CD4-positive, alpha-beta memory T cell (primary cell): ENCODE measurements around the gene CELSR1. TPM values are rescaled to one million over a fixed set of nuclear protein-coding genes. Genes with fewer than 3 reads are reported as not detected.

Experiments
- CTCF ChIA-PET: fragments of 350-600 bp; sonication (Branson Sonifier 250); formaldehyde crosslinking; loops from one replicate; lab custom pipeline; 2021; ENCODE audit warnings: inconsistent platforms; ENCODE audit not compliant: partially characterized antibody; lab: Charles Lee
- POLR2A ChIA-PET: fragments of 350-600 bp; sonication (Branson Sonifier 250); formaldehyde crosslinking; loops from one replicate; lab custom pipeline; 2021; ENCODE audit not compliant: partially characterized antibody; lab: Charles Lee
- DNase-seq, 5 donors: peaks; one replicate each; pipeline versions ENCODE4 v3.0.0 to v3.0.0-alpha.2; 2020 to 2022; ENCODE audit warnings: mixed read lengths in 1 of 5
- H3K27ac ChIP-seq: one replicate; pipeline ENCODE4 v1.7.0; 2013; ENCODE audit warnings: low read depth, low read length
- H3K27me3 ChIP-seq: 2 replicates; pipeline ENCODE4 v1.7.0; 2013; ENCODE audit warnings: mild to moderate bottlenecking, low read length, moderate library complexity; ENCODE audit not compliant: insufficient read depth
- H3K36me3 ChIP-seq: 2 replicates; pipeline ENCODE4 v1.7.0; 2013; ENCODE audit warnings: mild to moderate bottlenecking, low read length, moderate library complexity; ENCODE audit not compliant: insufficient read depth
- H3K4me1 ChIP-seq: 2 replicates; pipeline ENCODE4 v1.7.0; 2013; ENCODE audit warnings: mild to moderate bottlenecking, low read length, moderate library complexity; ENCODE audit not compliant: insufficient read depth
- H3K4me3 ChIP-seq, 2 donors: one replicate each; pipeline ENCODE4 v1.7.0; 2013; ENCODE audit warnings: low read length in 2 of 2, mild to moderate bottlenecking in 1 of 2
- H3K9me3 ChIP-seq, 2 donors: one replicate each; pipeline ENCODE4 v1.7.0; 2013; ENCODE audit warnings: low read length in 2 of 2, control low read depth in 1 of 2; ENCODE audit not compliant: control insufficient read depth in 1 of 2
- H3K27ac Mint-ChIP-seq, 7 donors: one replicate each; pipeline ENCODE4 v1.8.0; 2020 to 2021; ENCODE audit warnings: mixed read lengths in 7 of 7, mild to moderate bottlenecking in 6 of 7, inconsistent platforms in 3 of 7, moderate library complexity in 3 of 7
- H3K27me3 Mint-ChIP-seq, 2 donors: one replicate each; pipeline ENCODE4 v1.8.0; 2020 to 2021; ENCODE audit warnings: mixed read lengths in 2 of 2
- H3K36me3 Mint-ChIP-seq, 2 donors: one replicate each; pipeline ENCODE4 v1.8.0; 2020 to 2021; ENCODE audit warnings: mixed read lengths in 2 of 2, inconsistent platforms in 1 of 2, mild to moderate bottlenecking in 1 of 2
- H3K4me1 Mint-ChIP-seq, 4 donors: one replicate each; pipeline ENCODE4 v1.8.0; 2020 to 2021; ENCODE audit warnings: mixed read lengths in 4 of 4, mild to moderate bottlenecking in 1 of 4
- H3K4me3 Mint-ChIP-seq, 8 donors: one replicate each; pipeline ENCODE4 v1.8.0; 2020 to 2021; ENCODE audit warnings: mixed read lengths in 8 of 8, mild to moderate bottlenecking in 7 of 8, moderate library complexity in 6 of 8, inconsistent platforms in 3 of 8
- H3K9me3 Mint-ChIP-seq, 8 donors: one replicate each; pipeline ENCODE4 v1.8.0; 2020 to 2021; ENCODE audit warnings: mixed read lengths in 8 of 8, mild to moderate bottlenecking in 5 of 8, inconsistent platforms in 3 of 8, moderate library complexity in 1 of 8
- intact Hi-C: fragments of 100-400 bp; cut with micrococcal nuclease; formaldehyde crosslinking; loops from one replicate; pipeline ENCODE4 v1.15.1; 2023
- polyA plus RNA-seq, 2 donors: library from polyadenylated mRNA; unstranded; fragments of 300-500 nt; fragmentation: Illumina TruSeq; gene quantifications; one replicate each; pipeline ENCODE4 v1.2.3, GENCODE V29; 2021
- total RNA-seq, 2 experiments: library from RNA; stranded (reverse); gene quantifications; one replicate each; pipeline ENCODE4 v1.2.3, GENCODE V29; 2021

The CELSR1 gene
- total and polyA plus RNA-seq, 4 experiments from 2014 or later, result 0.47 to 1.1 (median 0.81) TPM

DNA sequence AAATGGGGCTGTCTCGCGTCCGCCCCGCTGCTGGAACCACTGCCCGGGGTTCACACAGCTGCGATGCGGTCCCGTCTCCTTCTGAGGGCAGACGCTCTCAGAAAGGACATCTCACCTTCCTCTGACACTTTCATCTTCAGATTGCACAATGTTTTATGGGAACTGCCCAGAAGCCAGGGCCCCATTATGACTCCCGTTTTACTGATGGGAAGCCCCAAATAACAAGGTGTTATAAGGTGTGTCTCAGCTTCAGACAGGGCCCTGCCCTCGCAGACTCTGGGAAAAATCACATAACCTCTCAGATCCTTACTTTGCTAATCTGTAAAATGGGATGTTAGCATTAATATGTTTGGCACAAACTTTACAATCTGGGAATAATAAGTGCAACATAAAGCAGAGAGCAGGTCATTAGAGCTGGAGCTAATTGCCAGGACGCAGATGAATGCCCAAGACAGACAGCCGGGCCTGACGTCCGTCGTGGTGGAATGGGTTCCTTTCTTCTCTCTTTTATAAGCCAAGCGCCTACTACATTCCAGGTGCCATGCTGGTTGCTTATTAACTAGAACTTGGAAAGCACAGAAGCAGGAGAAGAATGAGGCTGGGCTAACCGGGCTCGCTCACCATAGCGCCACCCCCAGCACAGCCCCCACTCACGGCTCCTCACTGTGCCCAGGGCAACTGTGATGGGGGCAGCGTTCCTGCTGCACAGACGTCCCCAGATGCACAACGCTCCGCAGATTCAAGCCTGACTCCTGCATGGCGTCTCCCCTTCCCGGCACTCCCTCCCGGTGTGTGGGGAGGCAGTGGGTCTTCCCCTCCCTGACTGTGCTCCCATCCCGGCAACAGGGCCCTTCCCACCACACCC is 158.1 kb downstream of the CELSR1 start:
- H3K27me3 ChIP-seq, result no peaks in the 10 kb centered on the region
- POLR2A ChIA-PET, result no interaction called here
- peaks cover 3% of the 10 kb centered on the region for H3K4me1 ChIP-seq
- no peak overlapping the region for H3K27ac ChIP-seq
- H3K36me3 ChIP-seq, result no peaks in the 10 kb centered on the region
- H3K4me1 Mint-ChIP-seq, result peaks cover 2 to 7% (median 3%) of the 10 kb centered on the region in 4 donors
- H3K27me3 Mint-ChIP-seq, result peaks cover 0 to 2% of the 10 kb centered on the region in 2 donors
- H3K27ac Mint-ChIP-seq, result no peak overlapping the region
- peaks cover 0 to 20% (median 7%) of the 10 kb centered on the region in 8 donors for H3K9me3 Mint-ChIP-seq
- DNase-seq, result no peak
- H3K4me3 ChIP-seq, result no peak overlapping the region
- CTCF ChIA-PET, result no interaction called here
- no peak overlapping the region for H3K4me3 Mint-ChIP-seq
- no peaks in the 10 kb centered on the region for H3K36me3 Mint-ChIP-seq
- no peaks in the 10 kb centered on the region for H3K9me3 ChIP-seq
- intact Hi-C loops, result no loop called here

DNA sequence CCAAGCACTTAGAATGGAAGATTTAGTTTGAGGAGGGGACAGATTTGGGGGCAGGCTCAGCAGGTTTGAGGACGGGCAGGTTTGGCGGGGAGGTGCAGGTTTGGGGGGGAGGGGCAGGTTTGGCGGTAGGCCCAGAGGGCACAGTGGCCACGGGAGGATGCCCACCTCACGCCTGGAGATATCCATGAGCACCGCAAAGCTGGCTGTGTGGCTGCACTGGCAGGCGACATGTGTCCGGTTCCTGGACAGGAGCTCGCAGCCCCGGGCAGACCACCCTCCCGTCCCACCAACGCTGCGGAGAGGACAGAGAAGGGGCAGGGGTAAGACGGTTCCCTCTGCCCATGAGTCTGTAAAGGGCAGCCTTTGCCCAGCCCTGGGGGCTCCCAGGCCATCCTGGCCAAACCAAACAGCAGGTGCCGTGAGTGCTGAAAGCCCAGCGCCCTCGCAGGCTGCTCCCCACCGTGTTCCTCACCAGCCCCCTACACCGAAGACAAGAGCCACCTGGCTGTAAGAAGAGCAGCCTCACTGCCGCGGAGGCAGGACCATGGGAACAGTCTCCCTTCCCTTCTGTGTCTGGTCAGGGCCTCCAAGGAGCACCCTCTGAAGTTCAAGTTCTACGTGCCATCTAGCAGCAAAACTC is 158.9 kb downstream of the CELSR1 start:
- intact Hi-C loops, result no loop called here
- Histone ChIP-seq H3K27ac (no peak overlapping the region), H3K36me3 (no peaks in the 10 kb centered on the region), H3K4me3 (no peak overlapping the region), H3K27me3 (no peaks in the 10 kb centered on the region), H3K9me3 (no peaks in the 10 kb centered on the region), H3K4me1 (peaks cover 10% of the 10 kb centered on the region)
- Mint-ChIP-seq H3K4me3 (no peak overlapping the region), H3K27ac (no peak overlapping the region), H3K27me3 (peaks cover 0 to 2% of the 10 kb centered on the region in 2 donors), H3K4me1 (peaks cover 7 to 15% (median 10%) of the 10 kb centered on the region in 4 donors), H3K36me3 (no peaks in the 10 kb centered on the region), H3K9me3 (peaks cover 0 to 23% (median 7%) of the 10 kb centered on the region in 8 donors)
- POLR2A ChIA-PET, result no interaction called here
- no peak for DNase-seq
- CTCF ChIA-PET, result interaction anchor here (2.5 kb wide), 1 partner anchor 11 kb away, joined by 12 read pairs; no protein-coding TSS in a partner anchor

DNA sequence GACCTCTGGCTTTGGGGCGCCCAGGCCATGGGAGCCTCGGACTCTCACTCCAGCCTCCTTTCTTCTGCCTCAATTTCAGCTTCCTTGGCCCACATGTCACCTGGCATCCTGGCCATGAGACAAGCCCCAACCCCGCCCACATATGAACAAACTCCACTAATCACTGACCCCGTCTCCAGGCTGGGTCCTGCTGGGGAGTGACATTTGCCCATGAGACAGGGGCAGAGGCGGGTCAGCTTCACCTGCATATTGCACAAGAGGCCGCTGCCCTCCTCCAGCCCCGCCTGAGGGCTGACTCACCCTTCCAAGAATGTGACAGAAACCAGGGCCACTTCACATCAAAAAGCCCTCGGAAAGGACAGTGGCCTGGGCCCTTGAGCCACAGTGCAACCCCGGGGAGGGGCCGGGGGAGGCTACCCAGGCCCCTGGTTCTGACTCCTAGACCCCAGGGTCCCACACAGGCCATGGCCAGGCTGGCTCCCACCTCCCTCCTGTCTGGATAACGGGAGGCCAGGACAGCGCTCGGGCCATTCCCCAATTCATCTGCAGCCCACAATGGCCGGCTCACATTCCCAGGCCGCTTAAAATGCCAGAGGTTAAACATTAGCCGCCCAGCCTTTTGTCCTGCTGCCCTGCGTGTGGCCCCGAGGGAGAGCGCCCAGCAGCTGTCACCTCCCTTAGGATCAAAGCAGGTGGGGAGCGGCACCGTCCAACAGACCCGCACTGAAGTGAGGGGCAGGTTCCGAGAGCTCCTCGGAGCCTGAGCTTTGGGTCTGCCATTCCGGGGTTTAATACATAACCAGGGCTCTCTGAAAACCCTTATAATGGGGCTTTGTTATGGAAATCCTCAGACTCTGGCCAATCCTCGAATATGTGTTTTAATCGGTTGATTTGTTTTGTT is 159.6 kb downstream of the CELSR1 start:
- intact Hi-C loops, result no loop called here
- no peak overlapping the region for H3K4me3 Mint-ChIP-seq
- peaks cover 0 to 23% (median 7%) of the 10 kb centered on the region in 8 donors for H3K9me3 Mint-ChIP-seq
- Histone ChIP-seq H3K27me3 (no peaks in the 10 kb centered on the region), H3K9me3 (no peaks in the 10 kb centered on the region), H3K27ac (no peak overlapping the region), H3K4me1 (peaks cover 16% of the 10 kb centered on the region), H3K4me3 (no peak overlapping the region), H3K36me3 (no peaks in the 10 kb centered on the region)
- no peak for DNase-seq
- peaks cover 2% of the 10 kb centered on the region in 2 donors for H3K27me3 Mint-ChIP-seq
- no peak overlapping the region for H3K27ac Mint-ChIP-seq
- ChIA-PET POLR2A (no interaction called here), CTCF (interaction anchor here (2.5 kb wide), 1 partner anchor 10 kb away, joined by 12 read pairs; no protein-coding TSS in a partner anchor)
- no peaks in the 10 kb centered on the region for H3K36me3 Mint-ChIP-seq
- peaks cover 10 to 19% (median 14%) of the 10 kb centered on the region in 4 donors for H3K4me1 Mint-ChIP-seq

DNA sequence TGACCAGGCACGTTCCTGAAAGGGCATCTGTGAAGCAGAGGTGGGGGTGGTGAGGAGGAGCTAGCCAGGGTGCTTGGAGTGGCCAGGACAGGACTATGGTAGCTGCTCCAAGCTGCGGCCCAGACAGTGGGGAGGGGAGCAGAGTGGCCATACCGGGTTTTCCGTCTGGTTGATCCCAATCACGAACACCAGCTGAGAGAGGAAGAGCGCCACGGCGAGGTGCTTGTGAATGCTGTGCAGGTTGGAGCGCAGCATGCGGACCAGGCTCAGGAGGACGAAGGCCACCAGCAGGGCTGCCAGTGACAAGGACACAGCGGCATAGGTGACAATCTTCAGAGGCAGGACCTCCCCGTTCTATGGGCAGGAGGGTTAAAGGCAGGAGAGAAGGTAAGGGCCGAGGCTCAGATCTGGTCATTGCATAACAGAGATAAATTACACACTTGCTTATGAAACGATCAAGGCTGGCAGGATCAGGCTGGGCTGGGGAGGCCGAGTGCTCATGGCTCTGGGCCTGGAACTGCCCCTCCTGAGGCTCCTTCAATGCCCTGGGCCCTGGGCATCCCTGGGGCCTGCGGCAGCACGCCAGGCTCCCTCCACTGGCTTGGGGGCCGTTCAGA is 160.4 kb downstream of the CELSR1 start:
- Histone ChIP-seq H3K27me3 (no peaks in the 10 kb centered on the region), H3K36me3 (no peaks in the 10 kb centered on the region), H3K27ac (no peak overlapping the region), H3K4me1 (peaks cover 19% of the 10 kb centered on the region), H3K4me3 (no peak overlapping the region), H3K9me3 (no peaks in the 10 kb centered on the region)
- intact Hi-C loops, result no loop called here
- H3K4me3 Mint-ChIP-seq, result no peak overlapping the region
- CTCF ChIA-PET, result interaction anchor here (2.5 kb wide), 1 partner anchor 10 kb away, joined by 12 read pairs; no protein-coding TSS in a partner anchor
- POLR2A ChIA-PET, result no interaction called here
- peaks cover 0 to 23% (median 7%) of the 10 kb centered on the region in 8 donors for H3K9me3 Mint-ChIP-seq
- peaks cover 11 to 23% (median 16%) of the 10 kb centered on the region in 4 donors for H3K4me1 Mint-ChIP-seq
- H3K36me3 Mint-ChIP-seq, result no peaks in the 10 kb centered on the region
- H3K27me3 Mint-ChIP-seq, result peaks cover 2 to 3% of the 10 kb centered on the region in 2 donors
- H3K27ac Mint-ChIP-seq, result peak overlapping the region in 1 of 7 donors; percentile 66
- DNase-seq, result no peak

DNA sequence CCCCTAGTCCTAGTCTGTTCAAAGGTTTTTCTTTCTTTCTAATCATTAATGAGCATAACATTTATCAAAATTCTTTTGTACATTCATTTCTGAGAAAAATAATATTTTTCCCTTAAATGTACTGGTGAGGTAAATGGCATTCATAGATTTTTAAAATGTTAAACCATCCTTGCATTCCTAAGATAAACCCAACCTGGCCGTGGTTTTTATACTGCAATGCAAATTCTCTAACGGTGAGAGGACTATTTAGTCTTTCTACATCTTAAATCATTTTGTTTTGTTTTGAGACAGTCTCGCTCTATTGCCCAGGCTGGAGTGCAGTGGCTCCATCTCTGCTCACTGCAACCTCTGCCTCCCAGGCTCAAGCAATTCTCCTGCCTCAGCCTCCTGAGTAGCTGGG is 161.3 kb downstream of the CELSR1 start:
- H3K27me3 Mint-ChIP-seq, result peaks cover 2 to 7% of the 10 kb centered on the region in 2 donors
- ChIA-PET CTCF (interaction anchor here (2.5 kb wide), 1 partner anchor 9 kb away, joined by 12 read pairs; no protein-coding TSS in a partner anchor), POLR2A (no interaction called here)
- no peak overlapping the region for H3K27ac Mint-ChIP-seq
- H3K4me3 Mint-ChIP-seq, result no peak overlapping the region
- DNase-seq, result no peak
- H3K27me3 ChIP-seq, result no peaks in the 10 kb centered on the region
- H3K9me3 ChIP-seq, result no peaks in the 10 kb centered on the region
- H3K4me1 ChIP-seq, result peaks cover 28% of the 10 kb centered on the region
- H3K27ac ChIP-seq, result no peak overlapping the region
- H3K4me1 Mint-ChIP-seq, result peaks cover 11 to 33% (median 19%) of the 10 kb centered on the region in 4 donors
- H3K36me3 ChIP-seq, result no peaks in the 10 kb centered on the region
- H3K9me3 Mint-ChIP-seq, result peaks cover 0 to 23% (median 7%) of the 10 kb centered on the region in 8 donors
- no peak overlapping the region for H3K4me3 ChIP-seq
- no peaks in the 10 kb centered on the region for H3K36me3 Mint-ChIP-seq
- intact Hi-C loops, result no loop called here

DNA sequence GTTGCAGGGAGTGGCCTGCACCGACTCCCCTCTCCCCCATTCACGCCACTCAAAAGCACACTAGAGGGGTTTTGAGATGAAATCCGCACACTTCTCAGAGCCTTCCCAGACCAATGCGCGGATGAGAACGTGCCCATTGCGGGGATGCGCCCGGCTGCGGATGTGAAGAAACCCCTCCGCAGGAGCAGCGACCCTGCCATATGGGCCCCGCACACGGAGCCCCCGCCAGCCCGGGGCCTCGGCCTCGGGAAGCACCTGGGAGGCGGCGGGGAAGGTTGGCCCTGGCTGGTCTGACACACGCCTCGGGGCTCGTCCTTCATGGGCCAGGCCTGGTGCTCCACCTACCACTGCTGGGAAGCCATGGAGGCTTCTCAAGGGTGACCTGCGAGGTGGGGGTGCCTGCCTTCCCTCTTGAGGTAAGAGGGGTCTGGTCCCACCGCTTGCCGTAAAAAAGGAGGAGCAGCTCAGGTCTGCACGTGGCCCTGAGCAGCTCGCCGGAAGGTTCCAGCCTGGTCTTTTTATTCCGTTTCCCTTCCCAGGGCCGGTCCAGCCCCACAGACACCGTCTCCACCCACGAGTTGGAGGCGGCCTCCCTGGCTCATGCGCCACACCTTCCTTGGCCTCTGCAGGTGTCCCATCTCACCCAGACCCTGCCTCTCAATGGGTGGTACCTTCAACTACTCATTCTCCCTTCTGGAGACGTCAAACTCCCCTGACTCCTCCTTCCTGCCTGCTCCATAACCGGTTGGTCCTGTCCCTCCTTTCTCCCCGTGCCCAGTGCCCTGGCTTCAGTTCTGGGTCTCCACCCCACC is 162.6 kb downstream of the CELSR1 start:
- Mint-ChIP-seq H3K4me3 (peak overlapping the region in 7 of 8 donors; percentile 13 to 78 (median 46)), H3K36me3 (no peaks in the 10 kb centered on the region), H3K27me3 (peaks cover 2 to 7% of the 10 kb centered on the region in 2 donors), H3K4me1 (peaks cover 21 to 45% (median 29%) of the 10 kb centered on the region in 4 donors), H3K9me3 (peaks cover 0 to 23% (median 7%) of the 10 kb centered on the region in 8 donors), H3K27ac (peak overlapping the region in 2 of 7 donors; percentile 41 to 74)
- DNase-seq, result peak in 1 of 5 donors; percentile 1
- CTCF ChIA-PET, result no interaction called here
- intact Hi-C loops, result no loop called here
- Histone ChIP-seq H3K27ac (no peak overlapping the region), H3K4me1 (peaks cover 40% of the 10 kb centered on the region), H3K9me3 (no peaks in the 10 kb centered on the region), H3K27me3 (no peaks in the 10 kb centered on the region), H3K4me3 (no peak overlapping the region), H3K36me3 (no peaks in the 10 kb centered on the region)
- POLR2A ChIA-PET, result no interaction called here
